Chondrocyte (in vitro differentiated cells): Measurements from ENCODE around the gene COL6A5. TPM values are rescaled to one million over a fixed set of nuclear protein-coding genes. Genes with fewer than 3 reads are reported as not detected.
"Not testable (repeated sequence)": the region's sequence is repeated elsewhere in the genome, so short reads cannot be mapped to it uniquely, and the experiment has no call there.

Experiments used
- DNase-seq: peaks from one replicate; pipeline ENCODE4 v3.0.0; 2021; ENCODE audit warnings: mixed read lengths, low spot score
- H3K27ac Mint-ChIP-seq: one replicate; pipeline ENCODE4 v1.8.0; 2021; ENCODE audit warnings: mild to moderate bottlenecking, moderate library complexity, mixed read lengths; ENCODE audit not compliant: unreplicated experiment
- H3K27me3 Mint-ChIP-seq: 2 replicates; pipeline ENCODE4 v1.8.0; 2021; ENCODE audit warnings: low read depth, mixed read lengths
- H3K36me3 Mint-ChIP-seq: 2 replicates; pipeline ENCODE4 v1.8.0; 2021; ENCODE audit warnings: low read depth, mixed read lengths
- H3K4me1 Mint-ChIP-seq: 2 replicates; pipeline ENCODE4 v1.8.0; 2021; ENCODE audit warnings: low read depth, mild to moderate bottlenecking, mixed read lengths
- H3K4me3 Mint-ChIP-seq: one replicate; pipeline ENCODE4 v1.8.0; 2021; ENCODE audit warnings: mild to moderate bottlenecking, moderate library complexity, mixed read lengths; ENCODE audit not compliant: unreplicated experiment
- H3K9me3 Mint-ChIP-seq: 2 replicates; pipeline ENCODE4 v1.8.0; 2021; ENCODE audit warnings: low read depth, mixed read lengths
- CTCF ChIP-seq: fragments of 200-600 bp; sonication (generic); IDR thresholded peaks from 2 replicates; pipeline ENCODE4 v1.5.0; 2021; ENCODE audit warnings: antibody characterized with exemption, mild to moderate bottlenecking, moderate library complexity
- total RNA-seq: library from RNA; stranded (reverse); gene quantifications from 3 replicates; pipeline ENCODE4 v1.2.1, GENCODE V29; 2021

The COL6A5 gene
- total RNA-seq, 1 donor from 2014 or later = not detected

GRCh38 chr3:130425484-130425883 lies 80.0 kb downstream of the COL6A5 start:
- no peaks in the 10 kb centered on the region for H3K4me1 Mint-ChIP-seq
- no peaks in the 10 kb centered on the region for H3K36me3 Mint-ChIP-seq
- DNase-seq = no peak
- TF ChIP-seq CTCF = no peak
- no peaks in the 10 kb centered on the region for H3K9me3 Mint-ChIP-seq
- no peak overlapping the region for H3K4me3 Mint-ChIP-seq
- H3K27me3 Mint-ChIP-seq = peaks cover 12% of the 10 kb centered on the region
- no peak overlapping the region for H3K27ac Mint-ChIP-seq

DNA sequence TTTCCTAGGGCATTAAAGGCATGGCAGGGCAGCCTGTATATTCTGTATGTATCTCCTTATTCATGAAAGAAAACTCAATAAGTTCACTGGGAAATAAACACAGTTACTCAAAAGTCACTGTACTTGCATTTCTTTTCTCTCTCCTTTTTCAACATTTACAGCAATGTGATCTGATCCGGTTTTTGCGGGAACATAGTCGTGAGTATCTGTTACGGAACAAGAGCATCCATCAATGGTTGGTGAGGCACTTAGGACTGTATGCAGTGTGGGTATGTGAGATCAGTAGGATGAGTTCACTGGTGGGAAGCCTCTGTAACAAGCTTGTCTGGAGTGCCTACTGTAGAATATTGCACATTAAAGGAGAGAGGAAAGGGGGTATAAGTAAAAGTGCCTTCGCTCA lies 80.7 kb downstream of the COL6A5 start:
- H3K9me3 Mint-ChIP-seq = no peaks in the 10 kb centered on the region
- TF ChIP-seq CTCF = no peak
- no peak overlapping the region for H3K4me3 Mint-ChIP-seq
- no peak for DNase-seq
- peaks cover 9% of the 10 kb centered on the region for H3K27me3 Mint-ChIP-seq
- H3K27ac Mint-ChIP-seq = no peak overlapping the region
- no peaks in the 10 kb centered on the region for H3K36me3 Mint-ChIP-seq
- H3K4me1 Mint-ChIP-seq = no peaks in the 10 kb centered on the region

DNA sequence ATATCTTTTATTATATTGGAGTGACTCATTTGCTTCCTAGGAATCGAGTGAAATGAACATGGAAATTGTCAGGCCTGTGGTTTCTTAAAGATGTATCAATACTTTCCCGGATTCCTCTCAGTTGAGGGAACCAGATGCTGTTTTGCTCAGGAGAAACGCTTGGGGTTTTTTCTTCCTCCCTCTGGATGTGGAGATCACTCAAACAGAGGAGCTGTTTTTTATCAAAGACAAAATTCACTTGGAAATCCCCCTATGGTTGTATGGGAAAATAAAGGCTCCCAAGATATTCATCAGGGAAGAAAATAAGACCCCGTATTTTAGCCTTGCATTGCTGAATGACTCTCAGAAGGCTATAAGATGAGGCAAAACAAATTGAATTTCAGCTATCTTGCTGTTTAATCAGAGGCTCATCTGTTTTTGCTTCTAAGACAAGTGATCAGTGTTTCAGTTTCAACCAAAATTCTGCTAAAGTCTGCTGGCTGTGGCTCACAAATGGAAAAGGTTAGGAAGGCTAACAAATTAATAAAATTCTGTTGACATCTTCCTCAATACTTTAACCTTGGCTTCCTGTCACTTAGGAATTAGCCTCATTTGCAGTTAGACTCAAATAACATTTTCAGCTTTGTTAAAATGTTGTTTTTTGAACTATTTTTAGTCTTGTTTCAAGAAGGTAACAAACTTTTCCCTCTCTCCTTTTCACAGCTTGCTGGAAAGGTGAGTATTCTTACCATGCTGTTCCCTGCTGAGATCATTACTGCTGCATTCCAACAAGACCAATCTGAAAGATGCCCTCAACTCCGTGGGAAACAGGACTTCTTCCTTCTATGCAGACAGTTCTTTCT lies 83.6 kb downstream of the COL6A5 start:
- Mint-ChIP-seq H3K27me3 (peaks cover 4% of the 10 kb centered on the region), H3K4me3 (no peak overlapping the region), H3K27ac (no peak overlapping the region), H3K9me3 (peaks cover 3% of the 10 kb centered on the region), H3K4me1 (no peaks in the 10 kb centered on the region), H3K36me3 (no peaks in the 10 kb centered on the region)
- TF ChIP-seq CTCF = no peak
- DNase-seq = no peak

GRCh38 chr3:130429713-130430023 lies 84.2 kb downstream of the COL6A5 start:
- Mint-ChIP-seq H3K27ac (no peak overlapping the region), H3K27me3 (peaks cover 4% of the 10 kb centered on the region), H3K36me3 (no peaks in the 10 kb centered on the region), H3K4me3 (no peak overlapping the region), H3K4me1 (no peaks in the 10 kb centered on the region), H3K9me3 (peaks cover 3% of the 10 kb centered on the region)
- DNase-seq = no peak
- no peak for TF ChIP-seq CTCF

- Mint-ChIP-seq H3K36me3 (no peaks in the 10 kb centered on the region), H3K27me3 (peaks cover 8% of the 10 kb centered on the region), H3K4me1 (no peaks in the 10 kb centered on the region), H3K9me3 (peaks cover 3% of the 10 kb centered on the region), H3K27ac (no peak overlapping the region), H3K4me3 (no peak overlapping the region)
- no peak for TF ChIP-seq CTCF
- DNase-seq = no peak
These were observed 84.8 kb downstream of the COL6A5 start for GRCh38 chr3:130430266-130430665.

GRCh38 chr3:130432086-130432485 lies 86.6 kb downstream of the COL6A5 start:
- H3K4me1 Mint-ChIP-seq, DNase-seq, H3K4me3 Mint-ChIP-seq, H3K36me3 Mint-ChIP-seq, H3K27me3 Mint-ChIP-seq, H3K27ac Mint-ChIP-seq, H3K9me3 Mint-ChIP-seq: not testable (repeated sequence)
